ENCODE measurements around the gene CHPF. TPM values are rescaled to one million over a fixed set of nuclear protein-coding genes. Genes with fewer than 3 reads are reported as not detected.

The CHPF gene
- total RNA-seq, 1 donor from 2014 or later: 4.7 TPM

DNA sequence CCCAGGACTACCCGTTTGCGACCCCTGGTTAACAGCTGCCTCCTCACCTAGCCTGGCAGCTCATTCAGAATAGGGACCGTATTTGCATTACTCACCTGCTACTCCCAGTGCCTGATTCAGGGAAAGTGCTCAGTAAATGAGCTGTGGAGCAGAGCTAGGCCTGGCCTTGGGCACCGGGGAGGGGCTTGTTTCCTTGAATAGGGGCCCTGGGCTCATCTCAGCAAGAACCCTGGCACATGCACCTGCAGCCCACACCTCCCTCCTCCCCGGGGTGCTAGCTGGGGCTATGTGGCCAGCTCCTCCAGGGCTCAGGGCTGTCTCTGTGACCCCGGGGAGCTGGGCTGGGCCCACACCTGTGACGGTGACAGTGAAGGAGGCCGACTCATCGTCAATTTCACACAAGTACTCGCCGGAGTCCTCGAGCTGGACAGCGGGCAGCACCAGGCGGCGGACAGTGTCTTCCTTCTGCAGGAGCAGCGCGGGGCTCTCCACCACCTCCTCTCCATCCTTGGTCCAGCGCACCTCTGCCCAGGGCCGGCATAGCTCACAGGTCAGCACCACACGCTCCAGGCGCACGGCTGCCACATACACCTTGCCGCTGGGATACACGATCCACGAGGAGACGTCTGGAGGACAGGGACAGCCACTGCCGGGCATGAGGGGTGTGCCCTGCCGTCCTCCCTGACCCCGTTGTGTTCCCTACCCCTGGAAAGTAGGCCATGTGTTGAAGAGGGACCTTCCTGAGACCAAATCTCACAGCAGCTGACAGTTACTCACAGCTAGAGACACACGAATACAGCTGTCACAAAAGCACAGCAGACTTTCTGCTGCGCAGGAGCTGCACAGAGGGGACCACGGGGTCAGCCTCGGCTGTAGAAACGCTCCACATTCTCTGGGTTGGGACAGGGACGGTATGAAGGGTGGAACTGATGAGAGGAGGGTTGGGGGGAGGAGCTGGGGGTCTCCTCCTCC, 18.7 kb upstream of the CHPF start:
- Mint-ChIP-seq H3K27ac (no peak overlapping the region), H3K27me3 (peaks cover 29% of the 10 kb centered on the region)
- intact Hi-C loops (cut with micrococcal nuclease): no loop called here

GRCh38 chr2:219561179-219562048, 17.8 kb upstream of the CHPF start:
- ChIA-PET CTCF (interaction anchor here (1.9 to 2.3 kb wide), 2 partner anchors 10 to 20 kb away, joined by 6 to 10 read pairs; partner anchors contain the start of gene OBSL1), POLR2A (no interaction called here)
- no peaks in the 10 kb centered on the region for H3K36me3 Mint-ChIP-seq (ENCODE audit: low read depth)
- H3K27me3 Mint-ChIP-seq: peaks cover 24% of the 10 kb centered on the region
- H3K4me3 Mint-ChIP-seq: no peak overlapping the region
- no peak overlapping the region for H3K27ac Mint-ChIP-seq
- ATAC-seq (ENCODE audit: low read depth) (no peak), DNase-seq (no peak)
- intact Hi-C loops (cut with micrococcal nuclease): no loop called here
- H3K9me3 Mint-ChIP-seq: no peaks in the 10 kb centered on the region
- no peak for TF ChIP-seq CTCF (IDR thresholded peaks at IDR 0.05)
- no peaks in the 10 kb centered on the region for H3K4me1 Mint-ChIP-seq

More for the DNA sequence above, 18.7 kb upstream of the CHPF start:
- Mint-ChIP-seq H3K4me1 (no peaks in the 10 kb centered on the region), H3K9me3 (no peaks in the 10 kb centered on the region), H3K4me3 (no peak overlapping the region), H3K36me3 (ENCODE audit: low read depth) (no peaks in the 10 kb centered on the region)
- ATAC-seq (ENCODE audit: low read depth) (no peak), DNase-seq (no peak)
- no peak for TF ChIP-seq CTCF (IDR thresholded peaks at IDR 0.05)
- CTCF ChIA-PET: no interaction called here
- POLR2A ChIA-PET: no interaction called here

DNA sequence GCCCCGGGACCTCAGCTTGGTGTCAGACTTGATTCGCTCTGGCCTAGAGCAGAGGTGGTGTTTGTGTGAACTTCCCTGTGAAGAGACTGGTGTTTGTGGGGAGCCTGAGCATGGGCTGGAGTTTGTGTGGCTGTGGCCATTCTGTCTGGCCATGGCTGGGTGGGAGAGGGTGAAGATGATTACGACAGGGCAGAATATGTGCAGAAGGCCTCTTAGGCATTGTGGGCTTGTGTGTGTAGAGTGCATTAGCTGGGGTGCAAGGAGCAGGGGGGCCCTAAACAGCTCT, 17.2 kb upstream of the CHPF start:
- H3K27me3 Mint-ChIP-seq: peaks cover 23% of the 10 kb centered on the region
- H3K4me1 Mint-ChIP-seq: no peaks in the 10 kb centered on the region
- ATAC-seq (ENCODE audit: low read depth): no peak
- H3K27ac Mint-ChIP-seq: no peak overlapping the region
- H3K9me3 Mint-ChIP-seq: no peaks in the 10 kb centered on the region
- H3K4me3 Mint-ChIP-seq: no peak overlapping the region
- intact Hi-C loops (cut with micrococcal nuclease): loop anchor here (1.0 kb wide), 1 partner anchor 20 kb away; no protein-coding TSS in a partner anchor
- no peak for DNase-seq
- CTCF ChIA-PET: interaction anchor here (0.7 to 2.3 kb wide), 5 partner anchors 10 to 157 kb away, joined by 3 to 10 read pairs (median 3); partner anchors contain the start of genes OBSL1 and STK11IP
- TF ChIP-seq CTCF (IDR thresholded peaks at IDR 0.05): no peak
- no peaks in the 10 kb centered on the region for H3K36me3 Mint-ChIP-seq (ENCODE audit: low read depth)
- POLR2A ChIA-PET: interaction anchor here (1.1 kb wide), 1 partner anchor 36 kb away, joined by 3 read pairs; the partner anchor contains the start of gene STK11IP

GRCh38 chr2:219560037-219560892, 16.7 kb upstream of the CHPF start:
- peak; percentile 72 for TF ChIP-seq CTCF (IDR thresholded peaks at IDR 0.05)
- ChIA-PET CTCF (interaction anchor here (0.7 to 2.3 kb wide), 9 partner anchors 10 to 502 kb away, joined by 3 to 10 read pairs (median 3); partner anchors contain the start of genes OBSL1 and STK11IP), POLR2A (interaction anchor here (1.1 kb wide), 1 partner anchor 37 kb away, joined by 3 read pairs; the partner anchor contains the start of gene STK11IP)
- H3K4me3 Mint-ChIP-seq: no peak overlapping the region
- no peaks in the 10 kb centered on the region for H3K9me3 Mint-ChIP-seq
- intact Hi-C loops (cut with micrococcal nuclease): loop anchor here (1.0 kb wide), 1 partner anchor 19 kb away; no protein-coding TSS in a partner anchor
- H3K27ac Mint-ChIP-seq: no peak overlapping the region
- H3K4me1 Mint-ChIP-seq: no peaks in the 10 kb centered on the region
- DNase-seq: no peak
- no peaks in the 10 kb centered on the region for H3K36me3 Mint-ChIP-seq (ENCODE audit: low read depth)
- peak; percentile 64 for ATAC-seq (ENCODE audit: low read depth)
- H3K27me3 Mint-ChIP-seq: peaks cover 26% of the 10 kb centered on the region
